Measurements from ENCODE around the gene NEK1.

The NEK1 gene

GRCh38 chr4:169619518-169619957, 7.2 kb upstream of the NEK1 start:
- TF ChIP-seq, protein P1, sequence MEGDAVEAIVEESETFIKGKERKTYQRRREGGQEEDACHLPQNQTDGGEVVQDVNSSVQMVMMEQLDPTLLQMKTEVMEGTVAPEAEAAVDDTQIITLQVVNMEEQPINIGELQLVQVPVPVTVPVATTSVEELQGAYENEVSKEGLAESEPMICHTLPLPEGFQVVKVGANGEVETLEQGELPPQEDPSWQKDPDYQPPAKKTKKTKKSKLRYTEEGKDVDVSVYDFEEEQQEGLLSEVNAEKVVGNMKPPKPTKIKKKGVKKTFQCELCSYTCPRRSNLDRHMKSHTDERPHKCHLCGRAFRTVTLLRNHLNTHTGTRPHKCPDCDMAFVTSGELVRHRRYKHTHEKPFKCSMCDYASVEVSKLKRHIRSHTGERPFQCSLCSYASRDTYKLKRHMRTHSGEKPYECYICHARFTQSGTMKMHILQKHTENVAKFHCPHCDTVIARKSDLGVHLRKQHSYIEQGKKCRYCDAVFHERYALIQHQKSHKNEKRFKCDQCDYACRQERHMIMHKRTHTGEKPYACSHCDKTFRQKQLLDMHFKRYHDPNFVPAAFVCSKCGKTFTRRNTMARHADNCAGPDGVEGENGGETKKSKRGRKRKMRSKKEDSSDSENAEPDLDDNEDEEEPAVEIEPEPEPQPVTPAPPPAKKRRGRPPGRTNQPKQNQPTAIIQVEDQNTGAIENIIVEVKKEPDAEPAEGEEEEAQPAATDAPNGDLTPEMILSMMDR (IDR thresholded peaks at IDR 0.05; ENCODE audit: low read depth, low read length) = peak; percentile 48
- TF ChIP-seq EZH2phosphoT487 (IDR thresholded peaks at IDR 0.05; ENCODE audit: low read depth) = no peak
- Histone ChIP-seq H3K4me2 (ENCODE audit: low read length) (peak overlapping the region; percentile 90), H3K4me1 (ENCODE audit: low read length) (peaks cover 20% of the 10 kb centered on the region), H3K27ac (ENCODE audit: low read length) (peak overlapping the region; percentile 62), H3K9ac (ENCODE audit: low read length) (peak overlapping the region; percentile 80), H2AFZ (ENCODE audit: low read depth, low read length) (peak overlapping the region; percentile 90), H3K27me3 (ENCODE audit: low read depth, low read length) (no peaks in the 10 kb centered on the region), H3K79me2 (ENCODE audit: low read length) (peaks cover 42% of the 10 kb centered on the region), H3K36me3 (replicated peaks; ENCODE audit: low read depth, low read length) (no peaks in the 10 kb centered on the region), H4K20me1 (ENCODE audit: insufficient read depth, low read length) (peaks cover 9% of the 10 kb centered on the region; the same call in 1 of the 2 replicates), H3K4me3 (ENCODE audit: low read length) (peak overlapping the region; percentile 83), H3K9me3 (ENCODE audit: insufficient read depth, low read length) (no peaks in the 10 kb centered on the region)

DNA sequence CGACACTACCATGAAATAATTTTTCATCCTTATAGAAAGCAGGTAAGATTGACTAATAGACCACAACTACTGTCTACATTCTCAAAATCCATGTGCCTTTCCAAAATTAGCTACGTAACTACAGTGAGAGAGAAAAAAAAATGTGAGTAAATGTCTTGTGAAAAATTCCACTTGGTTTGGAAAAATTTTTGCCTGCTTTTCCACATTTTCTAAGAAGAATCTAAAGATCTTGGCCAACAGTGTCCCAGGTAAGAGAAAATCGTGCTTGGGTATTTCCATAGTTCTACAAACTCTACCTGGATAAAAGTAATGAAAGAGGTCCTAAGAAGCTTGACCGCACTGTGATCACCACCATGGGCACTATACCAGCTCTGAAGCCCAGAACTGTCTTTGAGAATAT, 6.6 kb upstream of the NEK1 start:
- Histone ChIP-seq H3K27me3 (ENCODE audit: low read depth, low read length) (no peaks in the 10 kb centered on the region), H3K9me3 (ENCODE audit: insufficient read depth, low read length) (no peaks in the 10 kb centered on the region), H3K36me3 (replicated peaks; ENCODE audit: low read depth, low read length) (no peaks in the 10 kb centered on the region), H3K9ac (ENCODE audit: low read length) (peak overlapping the region; percentile 80), H3K4me1 (ENCODE audit: low read length) (peaks cover 20% of the 10 kb centered on the region), H2AFZ (ENCODE audit: low read depth, low read length) (peak overlapping the region; percentile 90; the same call in 1 of the 2 replicates), H3K27ac (ENCODE audit: low read length) (no peak overlapping the region), H3K4me3 (ENCODE audit: low read length) (peak overlapping the region; percentile 83), H3K79me2 (ENCODE audit: low read length) (peaks cover 36% of the 10 kb centered on the region), H4K20me1 (ENCODE audit: insufficient read depth, low read length) (peaks cover 9% of the 10 kb centered on the region; the same call in 1 of the 2 replicates), H3K4me2 (ENCODE audit: low read length) (peak overlapping the region; percentile 90)
- TF ChIP-seq, protein P1 (IDR thresholded peaks at IDR 0.05; ENCODE audit: low read depth, low read length) = no peak
- TF ChIP-seq EZH2phosphoT487 (IDR thresholded peaks at IDR 0.05; ENCODE audit: low read depth) = no peak

- Histone ChIP-seq H3K27me3 (ENCODE audit: low read depth, low read length) (no peaks in the 10 kb centered on the region), H3K4me1 (ENCODE audit: low read length) (peaks cover 23% of the 10 kb centered on the region), H3K4me2 (ENCODE audit: low read length) (no peak overlapping the region), H4K20me1 (ENCODE audit: insufficient read depth, low read length) (peaks cover 9% of the 10 kb centered on the region; the same call in 1 of the 2 replicates), H2AFZ (ENCODE audit: low read depth, low read length) (no peak overlapping the region), H3K79me2 (ENCODE audit: low read length) (peaks cover 29% of the 10 kb centered on the region), H3K4me3 (ENCODE audit: low read length) (no peak overlapping the region), H3K36me3 (replicated peaks; ENCODE audit: low read depth, low read length) (no peaks in the 10 kb centered on the region), H3K9ac (ENCODE audit: low read length) (no peak overlapping the region), H3K9me3 (ENCODE audit: insufficient read depth, low read length) (no peaks in the 10 kb centered on the region), H3K27ac (ENCODE audit: low read length) (no peak overlapping the region)
- no peak for TF ChIP-seq EZH2phosphoT487 (IDR thresholded peaks at IDR 0.05; ENCODE audit: low read depth)
- TF ChIP-seq, protein P1 (IDR thresholded peaks at IDR 0.05; ENCODE audit: low read depth, low read length) = no peak
Observed at GRCh38 chr4:169618286-169618685, 5.9 kb upstream of the NEK1 start.

DNA sequence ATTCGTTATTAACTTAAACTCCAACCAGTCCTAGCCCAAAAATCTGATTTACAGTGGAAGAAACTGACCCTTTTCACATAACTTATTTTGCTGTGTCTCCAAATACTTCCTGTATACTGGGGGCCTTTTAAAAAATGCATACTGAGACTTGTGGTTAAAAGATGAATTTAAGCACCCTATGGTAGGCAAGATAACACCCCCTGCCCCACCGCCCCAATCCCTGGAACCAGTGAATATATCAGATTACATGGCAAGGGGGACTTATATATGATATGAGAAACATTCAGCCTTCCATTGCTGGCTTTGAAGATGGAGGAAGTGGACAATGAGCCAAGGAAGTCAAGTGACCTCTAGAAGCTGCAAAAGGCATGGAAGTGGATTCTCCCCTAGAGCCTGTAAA, 4.9 kb upstream of the NEK1 start:
- Histone ChIP-seq H2AFZ (ENCODE audit: low read depth, low read length) (no peak overlapping the region), H3K4me2 (ENCODE audit: low read length) (no peak overlapping the region), H3K36me3 (replicated peaks; ENCODE audit: low read depth, low read length) (no peaks in the 10 kb centered on the region)

More for the DNA sequence above, 4.9 kb upstream of the NEK1 start:
- Histone ChIP-seq H3K79me2 (ENCODE audit: low read length) (peaks cover 19% of the 10 kb centered on the region), H3K4me1 (ENCODE audit: low read length) (peaks cover 19% of the 10 kb centered on the region), H3K27ac (ENCODE audit: low read length) (no peak overlapping the region), H3K27me3 (ENCODE audit: low read depth, low read length) (no peaks in the 10 kb centered on the region), H3K9ac (ENCODE audit: low read length) (no peak overlapping the region), H3K4me3 (ENCODE audit: low read length) (no peak overlapping the region), H3K9me3 (ENCODE audit: insufficient read depth, low read length) (no peaks in the 10 kb centered on the region), H4K20me1 (ENCODE audit: insufficient read depth, low read length) (peaks cover 9% of the 10 kb centered on the region; the same call in 1 of the 2 replicates)
- TF ChIP-seq, protein P1 (IDR thresholded peaks at IDR 0.05; ENCODE audit: low read depth, low read length) = no peak
- no peak for TF ChIP-seq EZH2phosphoT487 (IDR thresholded peaks at IDR 0.05; ENCODE audit: low read depth)
